ENCODE measurements around the gene NOC2L.
"Not testable (repeated sequence)": the region's sequence is repeated elsewhere in the genome, so short reads cannot be mapped to it uniquely, and the experiment has no call there.

- TF ChIP-seq CTCF, POLR2AphosphoS5, POLR2A (IDR thresholded peaks at IDR 0.05): not testable (repeated sequence)
These were observed 61.1 kb downstream of the NOC2L start for GRCh38 chr1:897951-898350.

Data from breast epithelium (tissue), 3 donors.